Natural killer cell (primary cell): ENCODE data around the gene ZNF497. TPM values are rescaled to one million over a fixed set of nuclear protein-coding genes. Genes with fewer than 3 reads are reported as not detected.

Source experiments
- ATAC-seq, 3 donors: fragments of 150-1000 bp in 2 of 3; fragments of 200-7000 bp in 1 of 3; cut with Tn5 transposase; 1 replicate in 1 of 3; 2 replicates in 2 of 3; pipeline ENCODE4 v1.10.0; 2021; ENCODE audit warnings: mild to moderate bottlenecking in 2 of 3, moderate library complexity in 2 of 3
- DNase-seq, 2 donors: peaks; one replicate each; pipeline versions ENCODE4 v3.0.0 to v3.0.0-alpha.2; 2013 to 2021; ENCODE audit warnings: mixed read lengths in 1 of 2
- H3K27ac ChIP-seq: one replicate; pipeline ENCODE4 v1.5.1; 2013; ENCODE audit warnings: mild to moderate bottlenecking, low read length
- H3K27me3 ChIP-seq: one replicate; pipeline ENCODE4 v1.6.1; 2013; ENCODE audit warnings: low read length; ENCODE audit not compliant: control insufficient read depth, insufficient read depth
- H3K36me3 ChIP-seq: one replicate; pipeline ENCODE4 v1.6.1; 2013; ENCODE audit warnings: low read length; ENCODE audit not compliant: control insufficient read depth, insufficient read depth
- H3K4me1 ChIP-seq: one replicate; pipeline ENCODE4 v1.6.1; 2013; ENCODE audit warnings: low read length; ENCODE audit not compliant: control insufficient read depth, insufficient read depth
- H3K4me3 ChIP-seq: one replicate; pipeline ENCODE4 v1.5.1; 2013; ENCODE audit warnings: low read length
- H3K9me3 ChIP-seq: one replicate; pipeline ENCODE4 v1.6.1; 2013; ENCODE audit warnings: low read length; ENCODE audit not compliant: control insufficient read depth, insufficient read depth
- H3K27ac Mint-ChIP-seq, 2 donors: one replicate each; pipeline ENCODE4 v1.8.0; 2022; ENCODE audit warnings: mild to moderate bottlenecking in 2 of 2, mixed read lengths in 2 of 2, moderate library complexity in 1 of 2
- H3K27me3 Mint-ChIP-seq, 2 donors: one replicate each; pipeline ENCODE4 v1.8.0; 2022; ENCODE audit warnings: low read depth in 2 of 2, mixed read lengths in 2 of 2
- H3K36me3 Mint-ChIP-seq: one replicate; pipeline ENCODE4 v1.8.0; 2022; ENCODE audit warnings: mixed read lengths
- H3K4me1 Mint-ChIP-seq, 2 donors: one replicate each; pipeline ENCODE4 v1.8.0; 2022; ENCODE audit warnings: mixed read lengths in 2 of 2
- H3K4me3 Mint-ChIP-seq: one replicate; pipeline ENCODE4 v1.8.0; 2022; ENCODE audit warnings: mild to moderate bottlenecking, moderate library complexity, mixed read lengths
- H3K9me3 Mint-ChIP-seq, 2 donors: one replicate each; pipeline ENCODE4 v1.8.0; 2022; ENCODE audit warnings: mixed read lengths in 2 of 2
- WGBS: methylation state at CpG from one replicate; pipeline ENCODE4 v1.1.7; 2013; ENCODE audit warnings: missing lambda C conversion rate; ENCODE audit not compliant: insufficient coverage; 5-methylcytosine and 5-hydroxymethylcytosine counted together
- intact Hi-C: fragments of 100-400 bp; cut with micrococcal nuclease; formaldehyde crosslinking; loops from one replicate; pipeline ENCODE4 v1.14.2; 2022
- total RNA-seq, 4 donors: library from RNA; stranded (reverse); fragments of 120-200 nt in 1 of 4; gene quantifications; one replicate each; pipeline versions ENCODE4 v1.2.3 to v1.2.4, GENCODE V29; 2013 to 2022
- TF ChIP-seq, protein P1 (sequence below): fragments of 200-600 bp; IDR thresholded peaks from one replicate; pipeline ENCODE4 v1.8.0; 2022; ENCODE audit warnings: antibody characterized with exemption

ZNF497 gene
- total RNA-seq, 3 donors from 2014 or later (not counting 1 experiment from before 2014, with no cell fraction given), result 0.40 to 0.61 (median 0.60) TPM

DNA sequence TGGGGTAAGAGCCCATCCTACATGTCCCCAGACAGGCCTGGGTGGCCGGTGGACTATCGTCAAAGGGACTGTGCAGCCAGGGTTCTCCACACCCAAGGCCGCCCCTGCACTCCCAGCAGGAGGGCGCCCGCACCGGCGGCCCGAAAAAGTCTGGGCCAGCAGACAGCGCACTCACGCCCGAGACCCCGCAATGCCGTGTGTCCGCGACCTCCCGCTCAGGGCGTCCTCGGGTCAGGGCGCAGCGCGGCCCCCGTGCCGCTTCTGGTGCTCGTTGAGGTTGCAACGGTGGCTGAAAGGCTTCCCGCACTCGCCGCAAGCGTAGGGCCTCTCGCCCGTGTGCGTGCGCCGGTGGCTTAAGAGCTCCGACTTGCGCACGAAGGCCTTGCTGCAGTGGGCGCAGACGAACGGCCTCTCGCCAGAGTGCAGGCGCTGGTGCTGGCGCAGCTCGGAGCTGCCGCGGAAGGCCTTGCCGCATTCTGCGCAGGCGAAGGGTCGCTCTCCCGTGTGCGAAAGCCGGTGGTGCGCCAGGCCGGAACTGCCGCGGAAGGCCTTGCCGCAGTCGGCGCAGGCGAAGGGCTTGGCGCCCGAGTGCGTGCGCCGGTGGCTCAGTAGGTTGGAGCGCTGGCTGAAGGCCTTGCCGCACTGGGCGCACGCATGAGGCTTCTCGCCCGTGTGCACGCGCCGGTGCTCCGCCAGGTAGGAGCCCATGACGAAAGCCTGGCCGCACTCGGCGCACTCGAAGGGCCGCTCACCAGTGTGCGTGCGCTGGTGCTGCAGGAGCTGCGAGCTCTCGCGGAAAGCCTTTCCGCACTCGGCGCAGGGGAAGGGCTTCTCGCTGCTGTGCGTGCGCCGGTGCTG is 6.4 kb downstream of the ZNF497 start:
- H3K36me3 ChIP-seq, result no peaks in the 10 kb centered on the region
- Mint-ChIP-seq H3K36me3 (no peaks in the 10 kb centered on the region), H3K9me3 (no peaks in the 10 kb centered on the region), H3K4me3 (peak overlapping the region; percentile 73), H3K4me1 (peaks cover 0 to 7% of the 10 kb centered on the region in 2 donors), H3K27me3 (peaks cover 0 to 5% of the 10 kb centered on the region in 2 donors), H3K27ac (no peak overlapping the region)
- TF ChIP-seq, protein P1, sequence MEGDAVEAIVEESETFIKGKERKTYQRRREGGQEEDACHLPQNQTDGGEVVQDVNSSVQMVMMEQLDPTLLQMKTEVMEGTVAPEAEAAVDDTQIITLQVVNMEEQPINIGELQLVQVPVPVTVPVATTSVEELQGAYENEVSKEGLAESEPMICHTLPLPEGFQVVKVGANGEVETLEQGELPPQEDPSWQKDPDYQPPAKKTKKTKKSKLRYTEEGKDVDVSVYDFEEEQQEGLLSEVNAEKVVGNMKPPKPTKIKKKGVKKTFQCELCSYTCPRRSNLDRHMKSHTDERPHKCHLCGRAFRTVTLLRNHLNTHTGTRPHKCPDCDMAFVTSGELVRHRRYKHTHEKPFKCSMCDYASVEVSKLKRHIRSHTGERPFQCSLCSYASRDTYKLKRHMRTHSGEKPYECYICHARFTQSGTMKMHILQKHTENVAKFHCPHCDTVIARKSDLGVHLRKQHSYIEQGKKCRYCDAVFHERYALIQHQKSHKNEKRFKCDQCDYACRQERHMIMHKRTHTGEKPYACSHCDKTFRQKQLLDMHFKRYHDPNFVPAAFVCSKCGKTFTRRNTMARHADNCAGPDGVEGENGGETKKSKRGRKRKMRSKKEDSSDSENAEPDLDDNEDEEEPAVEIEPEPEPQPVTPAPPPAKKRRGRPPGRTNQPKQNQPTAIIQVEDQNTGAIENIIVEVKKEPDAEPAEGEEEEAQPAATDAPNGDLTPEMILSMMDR, result no peak
- H3K27me3 ChIP-seq, result no peaks in the 10 kb centered on the region
- H3K27ac ChIP-seq, result no peak overlapping the region
- intact Hi-C loops, result no loop called here
- H3K4me1 ChIP-seq, result peaks cover 19% of the 10 kb centered on the region
- 15% methylated on average over 94 of the region's 94 CpGs for WGBS
- ATAC-seq, result peak; percentile 25 to 82 (median 77)
- DNase-seq, result peak in 1 of 2 donors; percentile 71
- H3K9me3 ChIP-seq, result no peaks in the 10 kb centered on the region
- H3K4me3 ChIP-seq, result peak overlapping the region; percentile 10

DNA sequence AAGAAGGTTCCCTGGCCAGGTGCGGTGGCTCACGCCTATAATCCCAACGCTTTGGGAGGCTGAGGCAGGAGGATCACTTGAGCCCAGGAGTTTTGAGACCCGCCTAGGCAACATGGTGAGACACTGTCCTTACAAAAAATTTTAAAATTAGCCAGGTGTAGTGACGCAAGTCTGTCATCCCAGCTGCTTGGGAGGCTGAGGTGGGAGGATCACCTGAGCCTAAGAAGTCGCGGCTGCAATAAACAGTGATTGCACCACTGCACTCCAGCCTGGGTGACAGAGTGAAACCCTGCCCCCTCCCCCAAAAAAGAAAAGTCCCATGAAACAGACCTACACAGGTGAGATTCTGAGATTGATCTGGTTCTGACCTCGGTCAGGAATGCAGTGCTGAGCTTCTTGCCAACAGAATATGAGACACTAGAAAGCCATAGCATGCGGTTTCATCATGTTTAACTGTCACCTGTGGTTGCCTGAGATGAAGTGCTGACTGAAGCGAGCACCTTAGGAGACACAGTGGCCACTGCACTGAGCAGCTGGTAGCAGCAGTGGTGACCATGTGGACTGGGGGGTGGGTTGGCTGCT is 7.2 kb downstream of the ZNF497 start:
- no peak overlapping the region for H3K27ac Mint-ChIP-seq
- H3K9me3 Mint-ChIP-seq, result no peaks in the 10 kb centered on the region

DNA sequence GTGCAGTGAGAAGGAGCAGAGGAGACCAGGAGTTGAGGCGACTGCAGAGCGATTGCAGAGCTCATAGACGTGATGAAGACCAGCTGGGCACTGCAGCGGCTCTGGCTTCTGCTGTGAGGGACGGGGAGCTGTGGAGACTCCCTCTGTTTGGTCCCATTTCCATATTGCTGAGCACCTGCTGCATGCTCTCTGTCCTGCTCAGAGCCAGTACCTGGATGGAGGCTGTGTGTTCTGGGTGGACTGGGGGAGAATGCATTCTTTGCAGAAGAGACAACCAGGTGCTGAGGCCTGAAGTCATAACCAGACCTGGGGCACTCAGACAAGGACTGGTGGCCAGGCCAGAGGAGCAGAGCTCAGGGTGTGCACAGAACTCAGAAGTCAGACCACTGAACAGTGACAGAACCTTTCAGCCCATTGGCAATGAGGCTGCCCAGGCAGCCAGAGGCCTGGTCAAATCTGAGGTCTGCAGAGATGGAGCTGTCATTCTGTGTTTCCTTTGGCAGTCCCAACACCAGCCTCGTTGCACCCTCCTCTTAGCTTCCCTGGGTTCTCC is 8.0 kb downstream of the ZNF497 start:
- Mint-ChIP-seq H3K27ac (no peak overlapping the region), H3K4me3 (no peak overlapping the region), H3K4me1 (peaks cover 0 to 10% of the 10 kb centered on the region in 2 donors), H3K9me3 (no peaks in the 10 kb centered on the region), H3K27me3 (peaks cover 0 to 8% of the 10 kb centered on the region in 2 donors), H3K36me3 (no peaks in the 10 kb centered on the region)
- 90% methylated on average over 6 of the region's 6 CpGs for WGBS
- Histone ChIP-seq H3K27ac (no peak overlapping the region), H3K4me3 (no peak overlapping the region), H3K27me3 (no peaks in the 10 kb centered on the region), H3K4me1 (peaks cover 25% of the 10 kb centered on the region), H3K9me3 (no peaks in the 10 kb centered on the region), H3K36me3 (no peaks in the 10 kb centered on the region)
- DNase-seq (no peak), ATAC-seq (no peak)
- intact Hi-C loops, result no loop called here
- TF ChIP-seq, protein P1, result no peak

More for the DNA sequence above, 7.2 kb downstream of the ZNF497 start:
- Histone ChIP-seq H3K4me3 (no peak overlapping the region), H3K27me3 (no peaks in the 10 kb centered on the region), H3K9me3 (no peaks in the 10 kb centered on the region), H3K4me1 (peaks cover 19% of the 10 kb centered on the region), H3K27ac (no peak overlapping the region), H3K36me3 (no peaks in the 10 kb centered on the region)
- Mint-ChIP-seq H3K36me3 (no peaks in the 10 kb centered on the region), H3K4me3 (peak overlapping the region; percentile 28), H3K27me3 (peaks cover 0 to 5% of the 10 kb centered on the region in 2 donors), H3K4me1 (peaks cover 0 to 7% of the 10 kb centered on the region in 2 donors)
- no peak for DNase-seq
- intact Hi-C loops, result no loop called here
- ATAC-seq, result no peak
- TF ChIP-seq, protein P1, result no peak
- WGBS, result 93% methylated on average over 10 of the region's 10 CpGs
